Rectal smooth muscle tissue (tissue), 1 donor: ENCODE data around the gene HES1.
A peak's percentile ranks its signal among the peaks of the same experiment; 100 is the strongest.

Source experiments
- H3K27ac ChIP-seq: one replicate; pipeline ENCODE4 v1.7.0; 2013; ENCODE audit warnings: low read depth, low read length, inconsistent platforms
- H3K27me3 ChIP-seq: one replicate; pipeline ENCODE4 v1.7.0; 2013; ENCODE audit warnings: low read length; ENCODE audit not compliant: control insufficient read depth, insufficient read depth
- H3K36me3 ChIP-seq: one replicate; pipeline ENCODE4 v1.7.0; 2013; ENCODE audit warnings: low read length; ENCODE audit not compliant: control insufficient read depth, insufficient read depth
- H3K4me1 ChIP-seq: one replicate; pipeline ENCODE4 v1.7.0; 2013; ENCODE audit warnings: low read length; ENCODE audit not compliant: control insufficient read depth, insufficient read depth
- H3K4me3 ChIP-seq: one replicate; pipeline ENCODE4 v1.7.0; 2013; ENCODE audit warnings: low read length
- H3K9ac ChIP-seq: one replicate; pipeline ENCODE4 v1.7.0; 2013; ENCODE audit warnings: low read length

HES1 gene

DNA sequence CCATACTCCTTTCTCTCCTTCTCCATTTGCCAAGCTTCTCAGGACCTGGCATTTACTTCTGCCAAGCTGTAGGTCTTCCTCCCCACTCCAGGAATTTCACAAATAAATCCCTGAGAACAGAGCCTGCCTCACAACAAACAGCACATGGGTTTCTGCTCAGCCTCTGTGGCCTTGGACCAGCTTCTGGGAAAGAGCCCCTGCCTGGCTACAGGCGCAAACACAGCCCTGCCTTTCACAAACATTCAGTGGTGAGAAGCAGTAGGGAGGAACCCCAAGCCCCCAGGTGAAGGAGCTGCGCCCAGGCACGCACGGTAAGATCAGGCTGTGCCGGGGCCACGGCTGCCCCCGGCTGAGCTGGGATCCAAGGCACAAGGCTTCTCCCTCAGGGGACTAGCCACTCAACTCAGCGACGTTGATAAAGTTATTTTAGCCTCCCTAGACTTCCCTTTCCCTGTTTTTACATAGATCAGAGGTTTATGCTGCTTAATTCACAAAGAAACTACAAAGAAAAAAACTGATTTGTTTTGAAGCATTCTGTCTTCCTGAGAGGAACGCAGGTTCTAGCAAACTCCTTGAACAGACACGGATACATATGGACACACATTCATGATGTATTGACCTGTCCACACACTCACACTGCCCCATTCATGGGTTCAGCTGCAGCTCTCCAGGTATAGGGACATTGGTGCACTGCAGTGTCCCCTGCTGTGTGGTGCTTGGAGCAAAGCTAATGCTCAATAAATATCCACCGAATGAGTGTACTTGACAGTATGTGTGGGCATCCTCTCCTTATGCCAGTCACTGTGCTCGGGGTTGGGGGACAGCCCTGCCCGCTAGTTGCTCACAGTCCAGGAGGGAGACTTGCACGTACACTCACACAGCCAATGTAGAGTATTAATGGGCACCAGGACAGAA, 25.4 kb downstream of the HES1 start:
- H3K4me3 ChIP-seq: no peak overlapping the region
- no peaks in the 10 kb centered on the region for H3K36me3 ChIP-seq
- H3K4me1 ChIP-seq: peaks cover 2% of the 10 kb centered on the region
- H3K27ac ChIP-seq: no peak overlapping the region
- no peak overlapping the region for H3K9ac ChIP-seq
- no peaks in the 10 kb centered on the region for H3K27me3 ChIP-seq

DNA sequence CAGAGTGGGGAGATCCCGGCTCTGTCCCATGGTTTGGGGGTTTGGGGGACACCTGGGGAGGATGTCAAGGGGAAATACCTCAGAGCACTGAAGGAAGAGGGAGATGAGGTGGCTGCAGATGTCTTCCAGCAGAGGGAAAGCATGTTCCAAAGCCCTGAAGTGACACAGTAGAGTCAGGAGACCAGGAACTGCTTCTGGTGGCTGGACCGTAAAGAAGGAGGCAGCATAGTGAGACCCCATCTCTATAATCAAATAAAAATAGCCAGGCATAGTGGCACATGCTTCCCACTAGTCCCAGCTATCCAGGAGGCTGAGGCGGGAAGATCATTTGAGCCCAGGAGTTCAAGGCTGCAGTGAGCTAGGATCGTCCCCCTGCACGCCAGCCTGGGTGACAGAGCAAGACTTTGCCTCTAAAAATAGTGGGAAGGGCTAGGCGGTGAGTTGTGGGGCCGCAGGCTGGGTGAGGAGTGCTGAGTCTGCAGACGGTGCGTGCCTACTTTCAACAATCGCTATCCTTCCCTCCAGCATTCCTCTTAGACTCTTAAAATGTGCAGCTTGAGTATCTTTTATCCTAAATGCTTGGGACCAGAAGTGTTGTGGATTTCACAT, 26.2 kb downstream of the HES1 start:
- peaks cover 6% of the 10 kb centered on the region for H3K4me1 ChIP-seq
- no peaks in the 10 kb centered on the region for H3K36me3 ChIP-seq
- H3K4me3 ChIP-seq: no peak overlapping the region
- H3K27me3 ChIP-seq: no peaks in the 10 kb centered on the region
- H3K27ac ChIP-seq: no peak overlapping the region
- H3K9ac ChIP-seq: no peak overlapping the region

DNA sequence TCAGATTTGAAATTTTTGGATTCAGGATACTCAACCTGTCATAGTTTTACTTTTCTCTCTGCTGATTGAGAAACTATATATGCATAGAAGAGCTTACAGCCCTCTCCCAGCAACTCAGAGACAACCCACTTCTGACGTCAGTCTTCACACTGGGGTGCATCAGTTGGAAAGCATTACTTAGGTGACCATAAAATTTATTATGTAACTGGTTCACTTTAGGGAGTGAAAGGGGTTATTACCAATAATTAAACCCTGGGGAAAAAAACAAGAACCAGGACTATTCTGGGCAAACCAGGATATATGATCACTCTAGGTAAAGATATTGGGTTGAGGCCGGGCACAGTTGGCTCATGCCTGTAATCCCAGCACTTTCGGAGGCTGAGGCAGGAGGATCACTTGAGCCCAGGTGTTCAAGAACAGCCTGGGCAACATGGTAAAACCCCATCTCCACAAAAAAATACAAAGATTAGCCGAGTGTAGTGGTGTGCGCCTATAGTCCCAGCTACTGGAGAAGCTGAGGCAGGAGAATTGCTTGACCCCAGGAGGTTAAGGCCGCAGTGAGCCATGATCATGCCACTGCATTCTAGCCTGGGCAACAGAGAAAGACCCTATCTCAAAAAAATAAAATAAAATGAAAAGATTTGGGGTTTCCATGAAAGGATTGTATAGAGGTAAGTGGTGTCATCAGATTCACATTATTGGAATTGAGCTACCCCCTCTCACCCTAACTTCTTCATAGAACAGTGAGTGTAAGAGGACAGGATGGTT, 27.1 kb downstream of the HES1 start:
- H3K36me3 ChIP-seq: no peaks in the 10 kb centered on the region
- H3K27ac ChIP-seq: no peak overlapping the region
- no peak overlapping the region for H3K4me3 ChIP-seq
- H3K4me1 ChIP-seq: peaks cover 6% of the 10 kb centered on the region
- H3K27me3 ChIP-seq: no peaks in the 10 kb centered on the region
- H3K9ac ChIP-seq: no peak overlapping the region

DNA sequence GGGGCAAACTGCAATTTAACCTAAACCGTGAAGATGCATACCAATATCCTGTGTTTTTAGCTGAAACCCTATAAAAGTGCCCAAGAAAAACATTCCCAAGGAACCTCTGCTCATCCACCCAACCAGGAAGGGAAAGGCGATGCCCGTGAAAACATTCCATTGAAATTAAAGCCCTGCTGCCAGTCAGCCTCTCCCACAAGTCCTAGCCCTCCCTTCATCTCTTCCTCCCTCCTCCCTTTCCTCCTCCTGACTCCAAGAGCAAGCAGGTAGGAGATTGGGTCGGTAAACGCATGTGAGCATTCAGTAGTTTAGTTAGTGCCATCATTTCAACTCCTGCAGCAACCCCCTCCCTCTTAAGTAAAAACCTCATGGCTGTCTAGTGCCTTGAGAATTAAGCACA, 27.7 kb downstream of the HES1 start:
- Histone ChIP-seq H3K9ac (no peak overlapping the region), H3K27ac (no peak overlapping the region), H3K4me3 (no peak overlapping the region), H3K27me3 (no peaks in the 10 kb centered on the region), H3K36me3 (no peaks in the 10 kb centered on the region), H3K4me1 (peaks cover 6% of the 10 kb centered on the region)

DNA sequence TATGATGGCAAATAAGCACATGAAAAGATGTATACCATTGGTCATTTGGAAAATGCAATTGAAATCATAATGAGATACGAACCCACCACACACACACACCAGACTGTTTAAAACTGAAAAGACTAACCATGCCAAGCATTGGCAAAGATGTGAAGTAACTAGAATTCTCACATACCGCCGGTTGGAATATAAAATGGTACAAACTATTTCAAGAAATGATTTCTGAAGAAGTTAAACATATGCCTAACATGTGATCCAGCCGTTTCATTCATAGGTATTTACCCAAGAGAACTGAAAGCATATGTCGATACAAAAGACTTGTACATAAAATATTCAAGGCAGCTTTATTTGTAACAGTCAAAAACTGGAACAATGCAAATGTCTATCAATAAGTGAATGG, 28.9 kb downstream of the HES1 start:
- Histone ChIP-seq H3K4me3 (no peak overlapping the region), H3K27ac (no peak overlapping the region), H3K36me3 (no peaks in the 10 kb centered on the region), H3K9ac (no peak overlapping the region), H3K27me3 (no peaks in the 10 kb centered on the region), H3K4me1 (peaks cover 6% of the 10 kb centered on the region)

DNA sequence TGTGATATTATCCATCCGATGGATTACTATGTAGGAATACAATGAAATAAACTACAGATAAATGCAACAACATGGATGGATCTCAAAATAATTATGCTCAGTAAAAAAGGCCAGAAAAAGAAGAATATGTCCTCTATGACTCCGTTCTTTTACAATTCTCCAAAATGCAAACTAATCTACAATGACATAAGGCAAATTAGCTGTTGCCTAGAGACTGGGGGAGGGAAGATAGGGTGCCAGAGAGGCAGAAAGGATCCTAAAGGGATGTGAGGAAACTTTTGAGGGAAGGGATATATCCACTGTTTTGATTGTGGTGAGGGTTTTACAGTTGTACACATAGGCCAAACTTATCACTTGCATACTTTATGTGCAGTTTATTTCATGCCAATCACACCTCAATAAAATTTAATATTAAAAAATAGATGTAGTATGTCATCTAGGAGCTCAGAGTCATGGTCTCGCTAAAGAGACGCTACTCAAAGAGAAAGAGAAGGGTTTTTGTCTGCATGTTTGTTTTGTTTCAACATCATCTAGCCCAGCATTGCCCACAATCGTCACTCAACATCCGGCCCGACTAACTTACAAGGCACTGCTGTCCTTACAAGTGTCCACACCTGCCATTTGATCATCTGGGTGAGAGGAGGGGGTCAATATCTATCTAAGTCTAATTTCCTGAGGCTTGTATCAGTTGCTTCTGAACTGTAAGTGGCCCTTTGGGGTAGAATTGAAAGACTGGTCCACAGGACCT, 29.5 kb downstream of the HES1 start:
- H3K4me1 ChIP-seq: peaks cover 6% of the 10 kb centered on the region
- no peak overlapping the region for H3K4me3 ChIP-seq

DNA sequence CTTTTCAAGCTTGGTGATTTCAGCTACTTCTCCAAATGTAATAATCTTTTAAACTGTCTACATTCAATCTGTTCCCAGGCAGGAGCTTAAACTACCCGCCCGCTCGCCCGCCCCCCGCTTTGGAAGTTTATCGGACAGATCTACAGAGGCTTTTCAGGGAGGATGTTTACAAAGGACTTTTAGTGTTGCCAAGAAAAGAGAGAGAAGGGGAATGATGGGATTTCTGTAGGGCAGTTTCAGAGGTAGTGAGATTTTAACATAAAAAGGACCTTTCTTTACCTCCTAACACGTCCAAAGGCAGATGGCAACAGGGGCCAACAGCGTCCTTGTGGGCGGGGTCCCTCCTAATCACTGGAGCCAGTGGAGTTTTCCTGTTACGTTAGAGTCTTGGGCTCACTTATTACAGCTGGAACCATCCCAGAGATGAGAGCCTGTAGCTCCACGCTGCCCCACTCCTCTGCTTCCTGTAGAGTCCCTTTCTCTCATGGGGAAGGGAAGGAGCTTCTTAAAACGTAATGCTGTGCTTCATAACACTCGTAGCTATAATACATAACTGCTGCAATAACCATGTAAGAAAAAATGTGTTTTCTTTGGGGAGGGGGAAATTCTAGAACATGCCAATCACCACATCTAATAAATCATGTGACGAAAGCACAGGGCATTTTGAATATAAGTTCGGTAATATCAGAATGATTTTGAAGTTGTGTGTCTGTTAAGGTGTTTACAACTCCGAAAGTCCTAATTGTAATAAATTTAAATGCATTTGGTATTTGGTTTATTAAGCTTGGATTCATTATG, 30.9 kb downstream of the HES1 start:
- peaks cover 4% of the 10 kb centered on the region for H3K4me1 ChIP-seq
- no peak overlapping the region for H3K27ac ChIP-seq
- no peak overlapping the region for H3K9ac ChIP-seq
- no peaks in the 10 kb centered on the region for H3K36me3 ChIP-seq
- peak overlapping the region; percentile 25 for H3K4me3 ChIP-seq
- no peaks in the 10 kb centered on the region for H3K27me3 ChIP-seq

More for the DNA sequence above, 29.5 kb downstream of the HES1 start:
- no peaks in the 10 kb centered on the region for H3K27me3 ChIP-seq
- no peaks in the 10 kb centered on the region for H3K36me3 ChIP-seq
- no peak overlapping the region for H3K27ac ChIP-seq
- no peak overlapping the region for H3K9ac ChIP-seq

DNA sequence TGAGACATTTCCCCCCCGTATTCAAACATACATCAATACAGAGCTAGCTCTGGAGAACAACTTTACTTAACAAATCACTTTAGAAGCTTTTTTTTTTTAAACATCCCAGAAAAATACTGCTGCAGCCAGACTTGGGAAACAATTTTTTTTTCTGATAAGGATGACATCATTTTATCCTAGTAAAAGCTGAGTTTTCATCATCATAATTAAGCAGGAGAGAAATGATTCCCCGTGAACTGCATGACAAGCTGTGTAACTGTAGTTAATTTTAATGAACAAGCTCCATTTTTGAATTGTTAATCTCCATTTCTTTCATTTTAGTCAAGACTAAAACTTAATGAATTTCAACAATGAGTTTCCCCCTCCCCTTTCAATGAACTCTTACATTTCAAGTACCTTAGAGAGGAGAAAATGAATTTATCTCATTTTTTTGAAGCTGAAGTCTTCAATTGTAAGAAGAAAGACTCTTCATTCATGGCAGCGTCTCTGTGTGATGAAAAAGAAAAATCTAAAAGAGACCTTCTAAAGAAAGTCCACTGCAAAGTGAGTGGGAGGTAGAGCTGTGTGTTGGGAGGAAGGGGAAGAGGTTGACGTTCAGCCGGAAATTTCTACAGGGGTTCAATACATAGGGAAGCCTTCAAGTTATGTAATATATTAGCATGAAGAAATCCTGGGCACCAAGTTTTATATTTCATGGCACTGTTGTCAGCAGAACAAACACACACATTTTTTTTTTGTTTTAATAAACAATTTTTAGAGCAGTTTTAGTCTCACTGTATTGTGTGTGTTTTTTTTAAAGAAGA, 31.7 kb downstream of the HES1 start:
- Histone ChIP-seq H3K4me1 (peaks cover 4% of the 10 kb centered on the region), H3K27me3 (no peaks in the 10 kb centered on the region), H3K36me3 (no peaks in the 10 kb centered on the region), H3K27ac (no peak overlapping the region), H3K4me3 (no peak overlapping the region), H3K9ac (no peak overlapping the region)

DNA sequence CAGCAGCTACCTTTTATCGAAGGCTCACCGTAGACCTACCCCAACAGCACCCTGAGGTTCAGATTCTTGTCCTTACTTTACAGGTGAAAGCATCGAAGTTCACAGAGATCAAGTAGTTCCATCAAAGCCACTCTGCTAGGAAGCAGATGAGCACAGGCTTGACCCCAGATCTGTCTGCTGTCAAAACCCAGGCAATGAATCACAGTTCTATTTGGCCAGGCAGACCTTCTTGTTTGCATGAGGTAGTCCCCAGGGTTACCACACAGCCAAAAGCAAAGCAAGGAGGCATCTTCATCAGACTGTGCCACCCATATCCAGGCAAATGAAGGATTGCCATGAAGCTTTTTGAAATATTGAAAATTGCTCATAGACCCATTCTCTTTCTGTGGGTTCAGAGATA, 33.0 kb downstream of the HES1 start:
- Histone ChIP-seq H3K9ac (no peak overlapping the region), H3K27me3 (no peaks in the 10 kb centered on the region)

DNA sequence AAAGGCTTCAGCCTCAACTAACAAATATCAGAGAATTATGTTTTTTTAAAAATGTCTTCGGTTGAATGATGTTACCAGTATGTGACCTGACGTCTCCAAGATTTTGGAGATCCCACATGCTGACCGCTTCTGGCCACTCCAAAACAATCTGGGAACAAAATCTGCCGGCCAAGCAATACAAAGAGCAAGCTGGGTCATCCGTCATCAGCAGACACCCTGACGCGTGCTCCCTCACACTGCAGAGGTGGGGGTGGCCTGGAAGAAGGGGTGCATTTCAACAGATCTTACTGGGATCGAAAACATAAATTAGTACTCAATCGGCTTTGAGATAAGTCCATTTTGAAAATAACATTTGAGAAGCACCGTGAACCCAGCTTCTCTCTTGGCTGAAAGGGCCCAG, 33.6 kb downstream of the HES1 start:
- no peaks in the 10 kb centered on the region for H3K36me3 ChIP-seq
- H3K4me1 ChIP-seq: peaks cover 4% of the 10 kb centered on the region
- no peaks in the 10 kb centered on the region for H3K27me3 ChIP-seq
- no peak overlapping the region for H3K9ac ChIP-seq
- no peak overlapping the region for H3K27ac ChIP-seq
- H3K4me3 ChIP-seq: no peak overlapping the region

More for the DNA sequence above, 33.0 kb downstream of the HES1 start:
- no peak overlapping the region for H3K4me3 ChIP-seq
- H3K4me1 ChIP-seq: peaks cover 4% of the 10 kb centered on the region
- H3K27ac ChIP-seq: no peak overlapping the region
- no peaks in the 10 kb centered on the region for H3K36me3 ChIP-seq

DNA sequence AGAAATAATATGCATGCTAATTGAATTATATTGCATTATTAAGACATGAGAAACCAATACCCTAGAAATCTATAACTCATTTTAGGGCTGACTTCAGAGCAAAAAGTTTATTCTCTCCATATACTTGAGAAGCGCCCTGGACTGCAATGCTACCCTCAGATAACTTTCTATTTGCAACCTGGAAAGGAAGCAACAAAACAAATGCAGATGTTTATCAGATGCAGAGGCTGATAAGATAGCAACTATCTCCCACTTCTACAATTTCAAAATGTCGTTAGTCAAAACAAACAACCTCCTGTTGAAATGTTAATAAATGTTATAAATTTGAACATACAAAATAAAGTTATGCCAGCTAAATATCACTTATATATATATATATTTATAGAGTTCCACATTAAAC, 34.8 kb downstream of the HES1 start:
- H3K9ac ChIP-seq: no peak overlapping the region
- no peaks in the 10 kb centered on the region for H3K36me3 ChIP-seq
- H3K4me1 ChIP-seq: peaks cover 4% of the 10 kb centered on the region
- H3K27me3 ChIP-seq: no peaks in the 10 kb centered on the region
- no peak overlapping the region for H3K27ac ChIP-seq
- H3K4me3 ChIP-seq: no peak overlapping the region
